Measurements from ENCODE around the gene LCP2.

DNA sequence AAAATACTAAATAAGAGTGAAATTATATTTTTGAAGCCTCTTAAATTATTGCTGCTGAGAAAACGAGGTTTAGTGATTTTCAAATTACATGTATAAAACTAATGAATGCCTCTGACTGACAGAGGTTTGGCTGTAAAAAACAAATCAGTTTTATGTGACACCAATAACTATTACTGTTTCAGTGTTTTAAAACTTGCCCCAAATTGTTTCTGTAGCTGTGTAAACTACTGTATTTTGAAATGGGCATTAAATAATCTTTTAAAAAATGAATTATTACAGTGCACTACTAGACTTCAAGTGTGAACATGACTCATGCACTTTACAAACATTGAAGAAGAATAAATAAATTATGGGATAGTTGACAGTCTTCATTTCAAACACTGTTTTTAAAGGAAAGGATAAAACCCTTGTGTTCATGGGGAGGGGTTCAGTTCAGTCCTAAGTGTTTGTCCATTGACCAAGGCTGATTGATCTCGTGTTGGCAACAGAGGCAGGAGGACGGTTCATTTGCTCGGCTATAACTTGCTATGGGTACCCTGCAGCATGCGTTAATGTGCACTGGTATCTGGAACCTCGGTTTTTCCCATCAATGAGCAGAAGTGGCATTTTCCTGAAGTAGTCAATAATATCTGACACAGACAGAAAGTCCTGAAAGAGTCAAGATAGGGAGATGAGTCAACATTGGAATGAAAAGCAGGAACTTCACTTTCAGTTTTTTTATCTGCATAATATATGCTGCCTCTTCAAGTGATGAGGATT, 49.2 kb downstream of the LCP2 start:
- TF ChIP-seq, protein P1, sequence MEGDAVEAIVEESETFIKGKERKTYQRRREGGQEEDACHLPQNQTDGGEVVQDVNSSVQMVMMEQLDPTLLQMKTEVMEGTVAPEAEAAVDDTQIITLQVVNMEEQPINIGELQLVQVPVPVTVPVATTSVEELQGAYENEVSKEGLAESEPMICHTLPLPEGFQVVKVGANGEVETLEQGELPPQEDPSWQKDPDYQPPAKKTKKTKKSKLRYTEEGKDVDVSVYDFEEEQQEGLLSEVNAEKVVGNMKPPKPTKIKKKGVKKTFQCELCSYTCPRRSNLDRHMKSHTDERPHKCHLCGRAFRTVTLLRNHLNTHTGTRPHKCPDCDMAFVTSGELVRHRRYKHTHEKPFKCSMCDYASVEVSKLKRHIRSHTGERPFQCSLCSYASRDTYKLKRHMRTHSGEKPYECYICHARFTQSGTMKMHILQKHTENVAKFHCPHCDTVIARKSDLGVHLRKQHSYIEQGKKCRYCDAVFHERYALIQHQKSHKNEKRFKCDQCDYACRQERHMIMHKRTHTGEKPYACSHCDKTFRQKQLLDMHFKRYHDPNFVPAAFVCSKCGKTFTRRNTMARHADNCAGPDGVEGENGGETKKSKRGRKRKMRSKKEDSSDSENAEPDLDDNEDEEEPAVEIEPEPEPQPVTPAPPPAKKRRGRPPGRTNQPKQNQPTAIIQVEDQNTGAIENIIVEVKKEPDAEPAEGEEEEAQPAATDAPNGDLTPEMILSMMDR (IDR thresholded peaks at IDR 0.05; ENCODE audit: borderline replicate concordance, extremely low read depth, low read length, poor library complexity, severe bottlenecking), result no peak
- no peak for TF ChIP-seq EZH2 (IDR thresholded peaks at IDR 0.05; ENCODE audit: borderline replicate concordance, low read depth, low read length, severe bottlenecking)

Measured in DND-41 (cell line).